HEK293 (cell line): ENCODE results near the gene KDM5A.
"Not testable (repeated sequence)": the region's sequence is repeated elsewhere in the genome, so short reads cannot be mapped to it uniquely, and the experiment has no call there.

ENCODE experiments used
- CTCF ChIA-PET: fragments of 350-600 bp; formaldehyde crosslinking; extraction: SDS; loops from one replicate; lab custom pipeline; 2021; ENCODE audit warnings: antibody characterized with exemption; lab: Yijun Ruan, JAX
- POLR2A ChIA-PET: fragments of 300-600 bp; formaldehyde crosslinking; extraction: SDS; loops from one replicate; lab custom pipeline; 2020; ENCODE audit warnings: antibody characterized with exemption, inconsistent platforms; lab: Yijun Ruan, JAX
- H3K27ac ChIP-seq: fragments of 200-500 bp; sonication (Bioruptor generic); 2 replicates; pipeline ENCODE4 v1.5.1; 2014; ENCODE audit warnings: low read depth, low read length, control low read depth, inconsistent platforms; ENCODE audit errors: extremely low read depth
- H3K36me3 ChIP-seq, 2 experiments: fragments of 200-500 bp in 1 of 2; sonication (Bioruptor generic) in 1 of 2; 1 replicate in 1 of 2; 2 replicates in 1 of 2; pipeline ENCODE4 v1.5.1; 2014 to 2017; ENCODE audit warnings: inconsistent platforms in 2 of 2, low read length in 2 of 2; ENCODE audit not compliant: control insufficient read depth in 2 of 2, insufficient read depth in 1 of 2
- H3K4me1 ChIP-seq: fragments of 200-500 bp; sonication (Bioruptor generic); 2 replicates; pipeline ENCODE4 v1.5.1; 2014; ENCODE audit warnings: mild to moderate bottlenecking, low read length, inconsistent platforms; ENCODE audit not compliant: control insufficient read depth, insufficient read depth
- H3K4me3 ChIP-seq: 2 replicates; pipeline ENCODE4 v1.5.1; 2011; ENCODE audit warnings: low read depth, mild to moderate bottlenecking, control low read depth, low read length, moderate library complexity
- H3K9me3 ChIP-seq: fragments of 200-500 bp; sonication (Bioruptor generic); 2 replicates; pipeline ENCODE4 v1.5.1; 2014; ENCODE audit warnings: low read depth, low read length, inconsistent platforms; ENCODE audit not compliant: control insufficient read depth, insufficient read depth
- ELK4 ChIP-seq: IDR thresholded peaks from 2 replicates; pipeline ENCODE4 v1.6.1; 2011; ENCODE audit warnings: mild to moderate bottlenecking, low read depth, low read length, borderline replicate concordance
- GLIS1 ChIP-seq: fragments of 450-650 bp; formaldehyde crosslinking; IDR thresholded peaks from 2 replicates; pipeline ENCODE4 v1.5.1; 2016; ENCODE audit warnings: missing biosample characterization, missing genetic modification characterization
- KLF10 ChIP-seq: fragments of 450-650 bp; IDR thresholded peaks from 2 replicates; pipeline ENCODE4 v1.5.1; 2018; ENCODE audit warnings: missing biosample characterization, mild to moderate bottlenecking, missing genetic modification characterization
- KLF16 ChIP-seq: fragments of 450-650 bp; formaldehyde crosslinking; IDR thresholded peaks from 2 replicates; pipeline ENCODE4 v1.5.1; 2017; ENCODE audit warnings: missing biosample characterization, missing genetic modification characterization
- KLF17 ChIP-seq: fragments of 450-650 bp; formaldehyde crosslinking; IDR thresholded peaks from 2 replicates; pipeline ENCODE4 v1.5.1; 2016; ENCODE audit warnings: missing biosample characterization, missing genetic modification characterization
- MEIS1 ChIP-seq: sonication (generic); formaldehyde crosslinking; IDR thresholded peaks from 2 replicates; pipeline ENCODE4 v1.8.1; 2022; ENCODE audit warnings: missing genetic modification reagents, mild to moderate bottlenecking, borderline replicate concordance
- RBAK ChIP-seq: fragments of 450-650 bp; formaldehyde crosslinking; IDR thresholded peaks from 2 replicates; pipeline ENCODE4 v1.5.1; 2016; ENCODE audit warnings: missing biosample characterization, missing genetic modification characterization
- SP2 ChIP-seq: fragments of 450-650 bp; formaldehyde crosslinking; IDR thresholded peaks from 2 replicates; pipeline ENCODE4 v1.5.1; 2016; ENCODE audit warnings: missing biosample characterization, missing genetic modification characterization
- ZBTB10 ChIP-seq: fragments of 450-650 bp; formaldehyde crosslinking; IDR thresholded peaks from 2 replicates; pipeline ENCODE4 v1.5.1; 2016; ENCODE audit warnings: missing biosample characterization, missing genetic modification characterization
- ZBTB17 ChIP-seq: fragments of 450-650 bp; formaldehyde crosslinking; IDR thresholded peaks from 2 replicates; pipeline ENCODE4 v1.5.1; 2016; ENCODE audit warnings: missing biosample characterization, missing genetic modification characterization
- ZNF112 ChIP-seq: fragments of 450-650 bp; formaldehyde crosslinking; IDR thresholded peaks from 2 replicates; pipeline ENCODE4 v1.5.0; 2017; ENCODE audit warnings: missing biosample characterization, missing genetic modification characterization
- ZNF121 ChIP-seq: fragments of 450-650 bp; formaldehyde crosslinking; IDR thresholded peaks from 2 replicates; pipeline ENCODE4 v1.5.1; 2016; ENCODE audit warnings: missing biosample characterization, missing genetic modification characterization
- ZNF184 ChIP-seq: fragments of 450-650 bp; IDR thresholded peaks from 2 replicates; pipeline ENCODE4 v1.5.1; 2018; ENCODE audit warnings: missing biosample characterization, mild to moderate bottlenecking, missing genetic modification characterization
- ZNF248 ChIP-seq: fragments of 450-650 bp; formaldehyde crosslinking; IDR thresholded peaks from 2 replicates; pipeline ENCODE4 v1.5.1; 2017; ENCODE audit warnings: missing biosample characterization, missing genetic modification characterization
- ZNF292 ChIP-seq: fragments of 450-650 bp; formaldehyde crosslinking; IDR thresholded peaks from 2 replicates; pipeline ENCODE4 v1.5.1; 2016; ENCODE audit warnings: low read depth, missing biosample characterization, missing genetic modification characterization, borderline replicate concordance
- ZNF335 ChIP-seq: fragments of 450-650 bp; formaldehyde crosslinking; conservative IDR thresholded peaks from 2 replicates; pipeline ENCODE4 v1.5.1; 2016; ENCODE audit warnings: missing biosample characterization, missing genetic modification characterization
- ZNF404 ChIP-seq: fragments of 450-650 bp; formaldehyde crosslinking; IDR thresholded peaks from 2 replicates; pipeline ENCODE4 v1.5.1; 2017; ENCODE audit warnings: missing biosample characterization, missing genetic modification characterization
- ZNF510 ChIP-seq: fragments of 450-650 bp; formaldehyde crosslinking; IDR thresholded peaks from 2 replicates; pipeline ENCODE4 v1.5.1; 2018; ENCODE audit warnings: mild to moderate bottlenecking, missing genetic modification characterization, missing biosample characterization; ENCODE audit not compliant: insufficient replicate concordance
- ZNF549 ChIP-seq: fragments of 450-650 bp; IDR thresholded peaks from 2 replicates; pipeline ENCODE4 v1.5.1; 2018; ENCODE audit warnings: missing biosample characterization, missing genetic modification characterization, mild to moderate bottlenecking, inconsistent platforms, moderate library complexity
- ZNF558 ChIP-seq: fragments of 450-650 bp; formaldehyde crosslinking; IDR thresholded peaks from 2 replicates; pipeline ENCODE4 v1.5.1; 2016; ENCODE audit warnings: missing biosample characterization, missing genetic modification characterization
- ZNF596 ChIP-seq: fragments of 450-650 bp; IDR thresholded peaks from 2 replicates; pipeline ENCODE4 v1.5.0; 2018; ENCODE audit warnings: missing biosample characterization, mild to moderate bottlenecking, missing genetic modification characterization, moderate library complexity
- ZNF692 ChIP-seq: fragments of 450-650 bp; formaldehyde crosslinking; IDR thresholded peaks from 2 replicates; pipeline ENCODE4 v1.5.1; 2016; ENCODE audit warnings: missing biosample characterization, missing genetic modification characterization
- ZNF768 ChIP-seq: fragments of 450-650 bp; formaldehyde crosslinking; IDR thresholded peaks from 2 replicates; pipeline ENCODE4 v1.5.1; 2018; ENCODE audit warnings: missing biosample characterization, mild to moderate bottlenecking, missing genetic modification characterization
- ZNF776 ChIP-seq: fragments of 450-650 bp; formaldehyde crosslinking; IDR thresholded peaks from 2 replicates; pipeline ENCODE4 v1.5.0; 2017; ENCODE audit warnings: missing biosample characterization, missing genetic modification characterization, borderline replicate concordance
- ZNF843 ChIP-seq: fragments of 450-650 bp; formaldehyde crosslinking; IDR thresholded peaks from 2 replicates; pipeline ENCODE4 v1.5.1; 2016; ENCODE audit warnings: missing biosample characterization, missing genetic modification characterization
- ZSCAN23 ChIP-seq: fragments of 450-650 bp; formaldehyde crosslinking; IDR thresholded peaks from 2 replicates; pipeline ENCODE4 v1.5.1; 2016; ENCODE audit warnings: missing biosample characterization, missing genetic modification characterization
- ZXDB ChIP-seq: fragments of 450-650 bp; formaldehyde crosslinking; IDR thresholded peaks from 2 replicates; pipeline ENCODE4 v1.5.1; 2016; ENCODE audit warnings: missing biosample characterization, missing genetic modification characterization

KDM5A gene

GRCh38 chr12:389142-390096 lies at the start of gene KDM5A (continued):
- TF ChIP-seq KLF17 (tag by site-specific recombination) (peak; percentile 96), ZNF549 (tag by site-specific recombination) (no peak), ZNF843 (tag by site-specific recombination) (0 out of 2 replicates have a peak, but pooled peaks have one; percentile 59), GLIS1 (tag by site-specific recombination) (peak; percentile 51), ZNF404 (tag by site-specific recombination) (no peak), ELK4 (peak; percentile 87), RBAK (no peak), ZBTB10 (tag by site-specific recombination) (peak; percentile 91), ZNF292 (tag by site-specific recombination) (no peak), ZNF768 (tag by site-specific recombination) (no peak), ZNF184 (0 out of 2 replicates have a peak, but pooled peaks have one; percentile 59), KLF16 (tag by site-specific recombination) (peak; percentile 96), KLF10 (tag by site-specific recombination) (peak; percentile 33; the same call in 1 of the 2 replicates), ZNF558 (0 out of 2 replicates have a peak, but pooled peaks have one; percentile 35), ZSCAN23 (tag by site-specific recombination) (peak; percentile 97), ZNF335 (tag by site-specific recombination) (peak; percentile 86)

GRCh38 chr12:435737-436136 lies 46.6 kb upstream of the KDM5A start:
- POLR2A ChIA-PET, H3K9me3 ChIP-seq, H3K4me3 ChIP-seq, H3K27ac ChIP-seq, H3K4me1 ChIP-seq: not testable (repeated sequence)
- peaks cover 55 to 81% of the 10 kb centered on the region in 2 experiments for H3K36me3 ChIP-seq
- peak; percentile 95 for TF ChIP-seq ZNF121 (tag by site-specific recombination)
- CTCF ChIA-PET: interaction anchor here (0.6 kb wide), 1 partner anchor 112 kb away, joined by 4 read pairs; no protein-coding TSS in a partner anchor

GRCh38 chr12:422526-422925 lies 33.4 kb upstream of the KDM5A start:
- Histone ChIP-seq H3K4me3 (no peak overlapping the region), H3K4me1 (no peaks in the 10 kb centered on the region), H3K36me3 (peaks cover 38 to 54% of the 10 kb centered on the region in 2 experiments), H3K27ac (no peak overlapping the region), H3K9me3 (no peaks in the 10 kb centered on the region)
- ChIA-PET CTCF (interaction anchor here (1.6 kb wide), 1 partner anchor 21 kb away, joined by 5 read pairs; the partner anchor contains the start of gene CCDC77), POLR2A (interaction anchor here (0.7 kb wide), 1 partner anchor 1179 kb away, joined by 3 read pairs; no protein-coding TSS in a partner anchor)
- TF ChIP-seq ZNF692 (tag by site-specific recombination): no peak
- no peak for TF ChIP-seq ZNF248
- TF ChIP-seq RBAK: no peak
- TF ChIP-seq SP2: no peak
- TF ChIP-seq MEIS1 (CRISPR knock-in tag): no peak
- no peak for TF ChIP-seq ZBTB17 (tag by site-specific recombination)
- TF ChIP-seq ZNF510 (tag by site-specific recombination): no peak
- TF ChIP-seq ZNF596 (tag by site-specific recombination): no peak
- no peak for TF ChIP-seq GLIS1 (tag by site-specific recombination)
- TF ChIP-seq ZXDB: no peak
- no peak for TF ChIP-seq ZNF112 (tag by site-specific recombination)
- no peak for TF ChIP-seq ZNF776 (tag by site-specific recombination)
